Measurements from ENCODE around the gene RIN2. TPM values are rescaled to one million over a fixed set of nuclear protein-coding genes. Genes with fewer than 3 reads are reported as not detected.

RIN2 gene
- total and polyA plus RNA-seq, 2 of the 13 experiments (the other 11 are each of a cell fraction or from before 2014, with no cell fraction given): 2.5 to 5.1 TPM

DNA sequence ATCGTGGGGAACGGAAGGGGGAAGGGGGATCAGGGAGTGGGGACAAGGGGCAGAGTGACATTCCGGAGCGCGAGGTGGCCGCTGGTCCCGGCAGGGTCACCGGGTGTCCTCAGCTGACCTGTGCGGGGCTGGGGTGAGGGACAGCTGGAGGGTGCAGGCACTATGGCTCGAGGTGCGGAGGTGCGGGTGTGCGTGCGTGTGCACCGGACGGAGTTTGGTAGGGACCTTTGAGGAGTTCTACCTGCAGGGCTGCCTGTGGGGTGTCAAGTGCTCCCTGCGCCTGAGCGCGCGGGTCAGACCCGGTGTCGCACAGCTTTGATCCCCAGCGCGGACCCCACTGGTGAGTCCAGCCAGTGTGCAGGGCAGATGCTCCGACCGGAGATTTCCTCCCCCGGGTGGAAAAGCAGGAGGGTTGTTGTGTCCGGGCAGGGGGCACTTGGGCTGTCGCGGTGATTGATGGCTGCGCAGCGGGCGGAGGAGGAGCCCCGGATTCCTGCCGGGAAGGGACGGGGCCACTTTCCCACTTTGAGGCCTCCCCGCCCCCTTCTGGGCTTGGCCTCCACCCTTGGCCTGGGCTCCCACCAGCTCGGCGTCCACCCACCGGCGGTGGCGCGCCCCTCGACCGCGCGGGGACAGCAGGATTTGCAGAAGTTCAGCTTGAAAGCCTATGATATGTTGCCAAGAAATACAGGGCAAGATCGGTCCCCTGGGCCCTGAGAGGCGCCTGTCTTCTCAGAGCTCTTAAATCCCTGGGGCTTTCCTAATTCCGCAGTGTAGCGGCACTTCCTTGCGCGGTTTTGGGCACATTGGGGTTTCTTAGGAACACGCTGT is 658 bp downstream of the RIN2 start (continued):
- TF ChIP-seq, protein P1, sequence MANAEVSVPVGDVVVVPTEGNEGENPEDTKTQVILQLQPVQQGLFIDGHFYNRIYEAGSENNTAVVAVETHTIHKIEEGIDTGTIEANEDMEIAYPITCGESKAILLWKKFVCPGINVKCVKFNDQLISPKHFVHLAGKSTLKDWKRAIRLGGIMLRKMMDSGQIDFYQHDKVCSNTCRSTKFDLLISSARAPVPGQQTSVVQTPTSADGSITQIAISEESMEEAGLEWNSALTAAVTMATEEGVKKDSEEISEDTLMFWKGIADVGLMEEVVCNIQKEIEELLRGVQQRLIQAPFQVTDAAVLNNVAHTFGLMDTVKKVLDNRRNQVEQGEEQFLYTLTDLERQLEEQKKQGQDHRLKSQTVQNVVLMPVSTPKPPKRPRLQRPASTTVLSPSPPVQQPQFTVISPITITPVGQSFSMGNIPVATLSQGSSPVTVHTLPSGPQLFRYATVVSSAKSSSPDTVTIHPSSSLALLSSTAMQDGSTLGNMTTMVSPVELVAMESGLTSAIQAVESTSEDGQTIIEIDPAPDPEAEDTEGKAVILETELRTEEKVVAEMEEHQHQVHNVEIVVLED (CRISPR knock-in tag; IDR thresholded peaks at IDR 0.05; ENCODE audit: borderline replicate concordance): 0 out of 2 replicates have a peak, but pooled peaks have one; percentile 47
- peak; percentile 75; the same call in 1 of the 2 replicates for TF ChIP-seq ZNF777 (CRISPR knock-in tag; IDR thresholded peaks at IDR 0.05)
- TF ChIP-seq POLR2A (IDR thresholded peaks at IDR 0.05; ENCODE audit: insufficient read depth in 1 of 2, low read depth in 2 of 2, low read length in 2 of 2): peak in 1 of 2 experiments; percentile 30; a peak in 1 of 4 replicates
- TF ChIP-seq, protein P2, sequence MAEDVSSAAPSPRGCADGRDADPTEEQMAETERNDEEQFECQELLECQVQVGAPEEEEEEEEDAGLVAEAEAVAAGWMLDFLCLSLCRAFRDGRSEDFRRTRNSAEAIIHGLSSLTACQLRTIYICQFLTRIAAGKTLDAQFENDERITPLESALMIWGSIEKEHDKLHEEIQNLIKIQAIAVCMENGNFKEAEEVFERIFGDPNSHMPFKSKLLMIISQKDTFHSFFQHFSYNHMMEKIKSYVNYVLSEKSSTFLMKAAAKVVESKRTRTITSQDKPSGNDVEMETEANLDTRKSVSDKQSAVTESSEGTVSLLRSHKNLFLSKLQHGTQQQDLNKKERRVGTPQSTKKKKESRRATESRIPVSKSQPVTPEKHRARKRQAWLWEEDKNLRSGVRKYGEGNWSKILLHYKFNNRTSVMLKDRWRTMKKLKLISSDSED (CRISPR knock-in tag; IDR thresholded peaks at IDR 0.05): 0 out of 2 replicates have a peak, but pooled peaks have one; percentile 36
- 0 out of 2 replicates have a peak, but pooled peaks have one; percentile 8 for TF ChIP-seq ZNF12 (CRISPR knock-in tag; IDR thresholded peaks at IDR 0.05)
- TF ChIP-seq BRD4 (CRISPR knock-in tag; IDR thresholded peaks at IDR 0.05): peak; percentile 59; the same call in 1 of the 2 replicates
- TF ChIP-seq ZIK1 (CRISPR knock-in tag; IDR thresholded peaks at IDR 0.05; ENCODE audit: borderline replicate concordance, low read depth): 0 out of 2 replicates have a peak, but pooled peaks have one; percentile 44
- TF ChIP-seq, protein P3, sequence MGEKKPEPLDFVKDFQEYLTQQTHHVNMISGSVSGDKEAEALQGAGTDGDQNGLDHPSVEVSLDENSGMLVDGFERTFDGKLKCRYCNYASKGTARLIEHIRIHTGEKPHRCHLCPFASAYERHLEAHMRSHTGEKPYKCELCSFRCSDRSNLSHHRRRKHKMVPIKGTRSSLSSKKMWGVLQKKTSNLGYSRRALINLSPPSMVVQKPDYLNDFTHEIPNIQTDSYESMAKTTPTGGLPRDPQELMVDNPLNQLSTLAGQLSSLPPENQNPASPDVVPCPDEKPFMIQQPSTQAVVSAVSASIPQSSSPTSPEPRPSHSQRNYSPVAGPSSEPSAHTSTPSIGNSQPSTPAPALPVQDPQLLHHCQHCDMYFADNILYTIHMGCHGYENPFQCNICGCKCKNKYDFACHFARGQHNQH (CRISPR knock-in tag; IDR thresholded peaks at IDR 0.05): peak; percentile 62; the same call in 1 of the 2 replicates
- TF ChIP-seq ZKSCAN8 (CRISPR knock-in tag; IDR thresholded peaks at IDR 0.05; ENCODE audit: borderline replicate concordance): no peak
- TF ChIP-seq ZNF30 (CRISPR knock-in tag; IDR thresholded peaks at IDR 0.05): no peak
- peak; percentile 52; the same call in 1 of the 2 replicates for TF ChIP-seq NFKBIZ (CRISPR knock-in tag; IDR thresholded peaks at IDR 0.05)
- peak; percentile 79; the same call in 1 of the 2 replicates for TF ChIP-seq ZNF83 (CRISPR knock-in tag; IDR thresholded peaks at IDR 0.05; ENCODE audit: borderline replicate concordance)
- TF ChIP-seq, protein P4, sequence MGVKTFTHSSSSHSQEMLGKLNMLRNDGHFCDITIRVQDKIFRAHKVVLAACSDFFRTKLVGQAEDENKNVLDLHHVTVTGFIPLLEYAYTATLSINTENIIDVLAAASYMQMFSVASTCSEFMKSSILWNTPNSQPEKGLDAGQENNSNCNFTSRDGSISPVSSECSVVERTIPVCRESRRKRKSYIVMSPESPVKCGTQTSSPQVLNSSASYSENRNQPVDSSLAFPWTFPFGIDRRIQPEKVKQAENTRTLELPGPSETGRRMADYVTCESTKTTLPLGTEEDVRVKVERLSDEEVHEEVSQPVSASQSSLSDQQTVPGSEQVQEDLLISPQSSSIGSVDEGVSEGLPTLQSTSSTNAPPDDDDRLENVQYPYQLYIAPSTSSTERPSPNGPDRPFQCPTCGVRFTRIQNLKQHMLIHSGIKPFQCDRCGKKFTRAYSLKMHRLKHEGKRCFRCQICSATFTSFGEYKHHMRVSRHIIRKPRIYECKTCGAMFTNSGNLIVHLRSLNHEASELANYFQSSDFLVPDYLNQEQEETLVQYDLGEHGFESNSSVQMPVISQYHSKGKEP (CRISPR knock-in tag; IDR thresholded peaks at IDR 0.05): no peak
- TF ChIP-seq, protein P5, sequence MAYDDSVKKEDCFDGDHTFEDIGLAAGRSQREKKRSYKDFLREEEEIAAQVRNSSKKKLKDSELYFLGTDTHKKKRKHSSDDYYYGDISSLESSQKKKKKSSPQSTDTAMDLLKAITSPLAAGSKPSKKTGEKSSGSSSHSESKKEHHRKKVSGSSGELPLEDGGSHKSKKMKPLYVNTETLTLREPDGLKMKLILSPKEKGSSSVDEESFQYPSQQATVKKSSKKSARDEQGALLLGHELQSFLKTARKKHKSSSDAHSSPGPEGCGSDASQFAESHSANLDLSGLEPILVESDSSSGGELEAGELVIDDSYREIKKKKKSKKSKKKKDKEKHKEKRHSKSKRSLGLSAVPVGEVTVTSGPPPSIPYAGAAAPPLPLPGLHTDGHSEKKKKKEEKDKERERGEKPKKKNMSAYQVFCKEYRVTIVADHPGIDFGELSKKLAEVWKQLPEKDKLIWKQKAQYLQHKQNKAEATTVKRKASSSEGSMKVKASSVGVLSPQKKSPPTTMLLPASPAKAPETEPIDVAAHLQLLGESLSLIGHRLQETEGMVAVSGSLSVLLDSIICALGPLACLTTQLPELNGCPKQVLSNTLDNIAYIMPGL (CRISPR knock-in tag; IDR thresholded peaks at IDR 0.05; ENCODE audit: borderline replicate concordance in 1 of 2, low read depth in 1 of 2): peak; percentile 47 to 61; a peak in 2 of 4 replicates
- no peak for TF ChIP-seq SMARCC2 (IDR thresholded peaks at IDR 0.05)
- peak; percentile 70 for TF ChIP-seq GABPB1 (CRISPR knock-in tag; IDR thresholded peaks at IDR 0.05)
- TF ChIP-seq PAX8 (CRISPR knock-in tag; IDR thresholded peaks at IDR 0.05; ENCODE audit: borderline replicate concordance): peak; percentile 42; the same call in 1 of the 2 replicates

All from HepG2 (cell line).